SK-N-SH treated with all-trans-retinoic acid at 6 μM for 48 hours (cell line): Measurements from ENCODE around the gene MAP7D1.

Experiments
- CREB5 ChIP-seq: fragments of 250-450 bp; sonication (Bioruptor Pico); IDR thresholded peaks from 2 replicates; pipeline ENCODE4 v1.5.1; 2020; ENCODE audit warnings: low read depth, mild to moderate bottlenecking, moderate library complexity
- GLIS3 ChIP-seq: fragments of 250-450 bp; sonication (Bioruptor Pico); IDR thresholded peaks from 2 replicates; pipeline ENCODE4 v1.5.0; 2020; ENCODE audit warnings: mild to moderate bottlenecking, moderate library complexity
- RARB ChIP-seq: fragments of 250-450 bp; sonication (Bioruptor Pico); IDR thresholded peaks from 2 replicates; pipeline ENCODE4 v1.8.0; 2021; ENCODE audit warnings: mild to moderate bottlenecking, moderate library complexity
- TOX ChIP-seq: fragments of 250-450 bp; sonication (Bioruptor Pico); IDR thresholded peaks from 2 replicates; pipeline ENCODE4 v1.8.0; 2021; ENCODE audit warnings: mild to moderate bottlenecking, moderate library complexity, borderline replicate concordance
- TSHZ2 ChIP-seq: fragments of 250-450 bp; sonication (Bioruptor Pico); IDR thresholded peaks from 2 replicates; pipeline ENCODE4 v1.5.0; 2020; ENCODE audit warnings: mild to moderate bottlenecking, moderate library complexity
- ZNF565 ChIP-seq: fragments of 450-650 bp; formaldehyde crosslinking; conservative IDR thresholded peaks from 2 replicates; pipeline ENCODE4 v1.5.0; 2020; ENCODE audit warnings: low read depth, mild to moderate bottlenecking, moderate library complexity
- ZNF70 ChIP-seq: fragments of 450-650 bp; formaldehyde crosslinking; IDR thresholded peaks from 2 replicates; pipeline ENCODE4 v1.5.0; 2020; ENCODE audit warnings: mild to moderate bottlenecking, moderate library complexity
- ZNF8 ChIP-seq: fragments of 450-650 bp; formaldehyde crosslinking; IDR thresholded peaks from 2 replicates; pipeline ENCODE4 v1.5.0; 2020; ENCODE audit warnings: mild to moderate bottlenecking, moderate library complexity

- no peak for TF ChIP-seq TSHZ2
- no peak for TF ChIP-seq TOX (CRISPR knock-in tag)
- TF ChIP-seq RARB (CRISPR knock-in tag): no peak
- TF ChIP-seq ZNF70: no peak
- no peak for TF ChIP-seq GLIS3 (CRISPR knock-in tag)
- no peak for TF ChIP-seq ZNF8 (CRISPR knock-in tag)
- TF ChIP-seq ZNF565 (CRISPR knock-in tag): no peak
- TF ChIP-seq CREB5 (CRISPR knock-in tag): no peak
Observed at GRCh38 chr1:36217670-36218069, 61.7 kb downstream of the MAP7D1 start.
